HepG2 (cell line): ENCODE measurements around the gene BTG4. TPM values are rescaled to one million over a fixed set of nuclear protein-coding genes. Genes with fewer than 3 reads are reported as not detected.

ENCODE experiments used
- ATAC-seq: fragments of 200-7000 bp; cut with Tn5 transposase; 3 replicates; pipeline ENCODE4 v1.9.1; 2020; ENCODE audit warnings: mild to moderate bottlenecking, moderate library complexity
- BruUV-seq: library from RNA; stranded (reverse); fragments of 400-500 nt; replicated peaks from 2 replicates; lab custom pipeline; 2021; lab: Mats Ljungman, UMichigan
- CTCF ChIA-PET: fragments of 300-600 bp; formaldehyde crosslinking; extraction: SDS; loops from one replicate; lab custom pipeline; 2021; ENCODE audit warnings: low total read pairs, inconsistent platforms, low intra/inter-chr PET ratio; lab: Yijun Ruan, JAX
- POLR2A ChIA-PET: fragments of 350-600 bp; sonication (Branson Sonifier 250); formaldehyde crosslinking; loops from one replicate; lab custom pipeline; 2020; ENCODE audit warnings: antibody characterized with exemption, inconsistent platforms; lab: Yijun Ruan, JAX
- DNase-seq: peaks from one replicate; pipeline ENCODE4 v3.0.0-alpha.2; 2015; ENCODE audit warnings: low spot score
- FAIRE-seq: peaks from 3 replicates; lab custom pipeline; 2011; peaks lifted over from hg19 to GRCh38; lab: Jason Lieb, UNC
- H2AFZ ChIP-seq: one replicate; pipeline ENCODE4 v1.6.1; 2011; ENCODE audit warnings: low read length, inconsistent platforms
- H3K27ac ChIP-seq: fragments of 300-600 bp; 3 replicates; pipeline ENCODE4 v1.8.0; 2011; ENCODE audit warnings: mixed run types, mild to moderate bottlenecking, mixed read lengths, low read length, inconsistent platforms; ENCODE audit not compliant: insufficient read depth; ENCODE audit errors: extremely low read length
- H3K27me3 ChIP-seq, 2 experiments: fragments of 200-600 bp in 1 of 2; 2 replicates in 1 of 2; 3 replicates in 1 of 2; pipeline versions ENCODE4 v1.6.0 to v1.8.0; 2011; ENCODE audit warnings: low read length in 2 of 2, mild to moderate bottlenecking in 2 of 2, moderate library complexity in 2 of 2, inconsistent platforms in 1 of 2; ENCODE audit not compliant: insufficient read depth in 2 of 2, control insufficient read depth in 1 of 2
- H3K36me3 ChIP-seq, 2 experiments: fragments of 200-600 bp in 1 of 2; replicated peaks in 1 of 2; 2 replicates in 1 of 2; 3 replicates in 1 of 2; pipeline versions ENCODE4 v1.5.1 to v1.8.0; 2011; ENCODE audit warnings: low read length in 2 of 2, inconsistent platforms in 1 of 2; ENCODE audit not compliant: insufficient read depth in 2 of 2, control insufficient read depth in 1 of 2
- H3K4me1 ChIP-seq: 2 replicates; pipeline ENCODE4 v1.5.1; 2012; ENCODE audit warnings: low read length, inconsistent platforms; ENCODE audit not compliant: insufficient read depth
- H3K4me2 ChIP-seq: 2 replicates; pipeline ENCODE4 v1.6.0; 2011; ENCODE audit warnings: low read depth, low read length, inconsistent platforms
- H3K4me3 ChIP-seq, 3 experiments: fragments of 200-600 bp in 1 of 3; sonication (generic), shearing (Covaris generic) in 1 of 3; replicated peaks in 1 of 3; 2 replicates each; pipeline ENCODE4 v1.5.1; 2011 to 2016; ENCODE audit warnings: low read length in 3 of 3, inconsistent platforms in 2 of 3, low read depth in 2 of 3, mild to moderate bottlenecking in 2 of 3, control low read depth in 1 of 3, mixed read lengths in 1 of 3; ENCODE audit not compliant: insufficient read depth in 1 of 3
- H3K79me2 ChIP-seq: one replicate; pipeline ENCODE4 v1.6.1; 2011; ENCODE audit warnings: low read length, inconsistent platforms; ENCODE audit not compliant: insufficient read depth
- H3K9ac ChIP-seq: 2 replicates; pipeline ENCODE4 v1.6.0; 2011; ENCODE audit warnings: mild to moderate bottlenecking, low read depth, low read length, inconsistent platforms; ENCODE audit not compliant: insufficient read depth
- H3K9me3 ChIP-seq: 2 replicates; pipeline ENCODE4 v1.5.1; 2012; ENCODE audit warnings: mild to moderate bottlenecking, low read length
- H4K20me1 ChIP-seq: 2 replicates; pipeline ENCODE4 v1.6.0; 2011; ENCODE audit warnings: inconsistent platforms, mild to moderate bottlenecking, low read length, moderate library complexity; ENCODE audit not compliant: insufficient read depth
- MAZ ChIP-seq, 2 experiments: sonication (generic) in 1 of 2; formaldehyde crosslinking in 1 of 2; IDR thresholded peaks; 2 replicates each; pipeline versions ENCODE4 v1.5.0 to v1.6.1; 2012 to 2020; ENCODE audit warnings: low read depth in 2 of 2, mild to moderate bottlenecking in 2 of 2, borderline replicate concordance in 1 of 2, improper control_type of control experiment in 1 of 2, low read length in 1 of 2, missing genetic modification reagents in 1 of 2, moderate library complexity in 1 of 2
- ZFX ChIP-seq: sonication (generic); formaldehyde crosslinking; IDR thresholded peaks from 2 replicates; pipeline ENCODE4 v1.4.0; 2020; ENCODE audit warnings: mild to moderate bottlenecking, low read depth, missing genetic modification reagents, moderate library complexity
- ZNF281 ChIP-seq: sonication (generic); formaldehyde crosslinking; IDR thresholded peaks from 2 replicates; pipeline ENCODE4 v1.4.0; 2020; ENCODE audit warnings: missing genetic modification reagents, borderline replicate concordance
- WGBS: methylation state at CpG from one replicate; pipeline ENCODE4 v1.1.6; 2017; ENCODE audit warnings: low lambda C conversion rate; 5-methylcytosine and 5-hydroxymethylcytosine counted together
- in situ Hi-C: cut with HindIII; loops from 2 replicates; pipeline ENCODE4 v1.10.0; 2017; ENCODE audit warnings: low pct_unique_long_range_greater_than_20kb; ENCODE audit not compliant: extremely low pct_ligation_motif_present
- intact Hi-C: fragments of 100-400 bp; cut with micrococcal nuclease; formaldehyde crosslinking; loops from one replicate; pipeline ENCODE4 v1.10.0; 2022; ENCODE audit not compliant: unreplicated experiment
- polyA plus RNA-seq, 8 experiments: library from polyadenylated mRNA; depleted of rRNA in 3 of 8; stranded (reverse) in 7 of 8; unstranded in 1 of 8; fragments of >200 nt; fragmentation: Illumina TruSeq in 4 of 8; extraction: Trizol in 4 of 8; gene quantifications; 2 replicates each; pipeline versions ENCODE4 v1.2.1 to v1.2.3, GENCODE V29; 2011 to 2016; ENCODE audit warnings: low read depth in 4 of 8, missing spikeins in 1 of 8, mixed read lengths in 1 of 8; ENCODE audit not compliant: insufficient read depth in 1 of 8
- total RNA-seq, 5 experiments: library from RNA; depleted of rRNA; stranded (reverse); fragments of >200 nt; fragmentation: Illumina TruSeq; extraction: Trizol; gene quantifications; 2 replicates each; pipeline ENCODE4 v1.2.3, GENCODE V29; 2016; ENCODE audit warnings: low read depth in 1 of 5
- TF ChIP-seq, protein P1 (sequence below): sonication (generic); formaldehyde crosslinking; IDR thresholded peaks from 2 replicates; pipeline ENCODE4 v1.4.0; 2020; ENCODE audit warnings: missing genetic modification reagents
- TF ChIP-seq, protein P2 (sequence below): sonication (generic); formaldehyde crosslinking; conservative IDR thresholded peaks from 2 replicates; pipeline ENCODE4 v1.4.0; 2020; ENCODE audit warnings: mild to moderate bottlenecking, missing genetic modification reagents, moderate library complexity
- TF ChIP-seq, protein P3 (sequence below): sonication (generic); formaldehyde crosslinking; IDR thresholded peaks from 2 replicates; pipeline ENCODE4 v1.8.0; 2022; ENCODE audit warnings: missing genetic modification reagents, mild to moderate bottlenecking, borderline replicate concordance

BTG4 gene
- total and polyA plus RNA-seq, 2 of the 13 experiments (the other 11 are each of a cell fraction or from before 2014, with no cell fraction given) = not detected

DNA sequence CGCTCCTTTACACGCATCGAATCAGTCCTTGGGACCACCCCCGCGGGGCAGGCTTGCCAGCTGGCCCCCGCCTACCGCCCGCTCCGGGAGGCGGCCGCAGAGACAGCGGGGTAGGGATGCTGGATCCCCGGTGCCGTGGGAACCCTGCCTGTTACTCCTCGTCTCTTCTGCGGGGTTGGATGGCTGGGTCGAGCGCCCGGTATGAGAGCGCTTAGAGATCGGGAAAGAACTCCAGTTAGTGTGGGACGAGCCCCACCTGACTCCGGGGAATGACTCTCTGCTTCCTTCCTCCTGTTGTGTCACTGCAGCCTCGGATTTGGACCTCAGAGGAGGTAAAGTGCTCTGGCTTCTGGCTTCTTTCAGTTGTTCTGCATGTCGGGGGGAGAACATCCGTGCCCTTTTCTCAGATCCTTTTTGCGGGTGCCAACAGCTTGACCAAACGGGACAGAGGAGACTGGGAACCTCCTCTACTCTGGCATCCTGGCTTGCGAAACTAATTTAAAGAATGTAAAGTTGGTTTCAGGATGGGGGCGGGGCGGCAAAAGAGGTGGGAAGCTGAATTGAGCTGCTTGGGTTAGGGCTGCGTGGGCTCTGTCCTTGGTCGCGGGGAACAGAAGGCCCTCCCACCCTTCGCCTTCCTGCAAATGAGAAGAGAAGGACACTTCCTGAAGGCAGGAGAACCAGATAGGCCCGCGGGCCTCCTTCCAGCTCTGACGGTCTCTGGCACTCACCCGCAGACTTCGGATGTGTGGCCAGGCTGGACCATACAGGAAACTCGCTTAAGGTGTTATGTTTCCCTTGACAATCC lies 29.3 kb upstream of the BTG4 start:
- H3K9ac ChIP-seq = no peak overlapping the region
- no peak overlapping the region for H3K27ac ChIP-seq
- 17% methylated on average over 33 of the region's 41 CpGs for WGBS
- CTCF ChIA-PET = no interaction called here
- FAIRE-seq (no peak), ATAC-seq (peak; percentile 54), DNase-seq (no peak)
- H2AFZ ChIP-seq = no peak overlapping the region
- H3K36me3 ChIP-seq = no peaks in the 10 kb centered on the region
- BruUV-seq = no TSS peak
- H4K20me1 ChIP-seq = no peaks in the 10 kb centered on the region
- H3K4me3 ChIP-seq = peak overlapping the region in 1 of 3 experiments; percentile 67; a peak in 1 of 6 replicates
- POLR2A ChIA-PET = no interaction called here
- peak overlapping the region; percentile 69 for H3K4me2 ChIP-seq
- H3K4me1 ChIP-seq = peaks cover 34% of the 10 kb centered on the region
- H3K9me3 ChIP-seq = no peaks in the 10 kb centered on the region
- peaks cover 7 to 48% of the 10 kb centered on the region in 2 experiments; a peak in 4 of 5 replicates for H3K27me3 ChIP-seq
- intact Hi-C loops (no loop called here), in situ Hi-C loops (no loop called here)
- TF ChIP-seq, protein P1, sequence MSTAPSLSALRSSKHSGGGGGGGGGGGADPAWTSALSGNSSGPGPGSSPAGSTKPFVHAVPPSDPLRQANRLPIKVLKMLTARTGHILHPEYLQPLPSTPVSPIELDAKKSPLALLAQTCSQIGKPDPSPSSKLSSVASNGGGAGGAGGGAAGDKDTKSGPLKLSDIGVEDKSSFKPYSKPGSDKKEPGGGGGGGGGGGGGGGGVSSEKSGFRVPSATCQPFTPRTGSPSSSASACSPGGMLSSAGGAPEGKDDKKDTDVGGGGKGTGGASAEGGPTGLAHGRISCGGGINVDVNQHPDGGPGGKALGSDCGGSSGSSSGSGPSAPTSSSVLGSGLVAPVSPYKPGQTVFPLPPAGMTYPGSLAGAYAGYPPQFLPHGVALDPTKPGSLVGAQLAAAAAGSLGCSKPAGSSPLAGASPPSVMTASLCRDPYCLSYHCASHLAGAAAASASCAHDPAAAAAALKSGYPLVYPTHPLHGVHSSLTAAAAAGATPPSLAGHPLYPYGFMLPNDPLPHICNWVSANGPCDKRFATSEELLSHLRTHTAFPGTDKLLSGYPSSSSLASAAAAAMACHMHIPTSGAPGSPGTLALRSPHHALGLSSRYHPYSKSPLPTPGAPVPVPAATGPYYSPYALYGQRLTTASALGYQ = no peak
- TF ChIP-seq ZFX (CRISPR knock-in tag) (0 out of 2 replicates have a peak, but pooled peaks have one; percentile 2), ZNF281 (CRISPR knock-in tag) (peak; percentile 21; the same call in 1 of the 2 replicates), MAZ (IDR thresholded peaks at IDR 0.05; ENCODE audit: borderline replicate concordance, low read depth, low read length) (no peak), MAZ (CRISPR knock-in tag; IDR thresholded peaks at IDR 0.05; ENCODE audit: low read depth) (0 out of 2 replicates have a peak, but pooled peaks have one; percentile 10)
- TF ChIP-seq, protein P2, sequence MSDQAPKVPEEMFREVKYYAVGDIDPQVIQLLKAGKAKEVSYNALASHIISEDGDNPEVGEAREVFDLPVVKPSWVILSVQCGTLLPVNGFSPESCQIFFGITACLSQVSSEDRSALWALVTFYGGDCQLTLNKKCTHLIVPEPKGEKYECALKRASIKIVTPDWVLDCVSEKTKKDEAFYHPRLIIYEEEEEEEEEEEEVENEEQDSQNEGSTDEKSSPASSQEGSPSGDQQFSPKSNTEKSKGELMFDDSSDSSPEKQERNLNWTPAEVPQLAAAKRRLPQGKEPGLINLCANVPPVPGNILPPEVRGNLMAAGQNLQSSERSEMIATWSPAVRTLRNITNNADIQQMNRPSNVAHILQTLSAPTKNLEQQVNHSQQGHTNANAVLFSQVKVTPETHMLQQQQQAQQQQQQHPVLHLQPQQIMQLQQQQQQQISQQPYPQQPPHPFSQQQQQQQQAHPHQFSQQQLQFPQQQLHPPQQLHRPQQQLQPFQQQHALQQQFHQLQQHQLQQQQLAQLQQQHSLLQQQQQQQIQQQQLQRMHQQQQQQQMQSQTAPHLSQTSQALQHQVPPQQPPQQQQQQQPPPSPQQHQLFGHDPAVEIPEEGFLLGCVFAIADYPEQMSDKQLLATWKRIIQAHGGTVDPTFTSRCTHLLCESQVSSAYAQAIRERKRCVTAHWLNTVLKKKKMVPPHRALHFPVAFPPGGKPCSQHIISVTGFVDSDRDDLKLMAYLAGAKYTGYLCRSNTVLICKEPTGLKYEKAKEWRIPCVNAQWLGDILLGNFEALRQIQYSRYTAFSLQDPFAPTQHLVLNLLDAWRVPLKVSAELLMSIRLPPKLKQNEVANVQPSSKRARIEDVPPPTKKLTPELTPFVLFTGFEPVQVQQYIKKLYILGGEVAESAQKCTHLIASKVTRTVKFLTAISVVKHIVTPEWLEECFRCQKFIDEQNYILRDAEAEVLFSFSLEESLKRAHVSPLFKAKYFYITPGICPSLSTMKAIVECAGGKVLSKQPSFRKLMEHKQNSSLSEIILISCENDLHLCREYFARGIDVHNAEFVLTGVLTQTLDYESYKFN (CRISPR knock-in tag) = no peak
- TF ChIP-seq, protein P3, sequence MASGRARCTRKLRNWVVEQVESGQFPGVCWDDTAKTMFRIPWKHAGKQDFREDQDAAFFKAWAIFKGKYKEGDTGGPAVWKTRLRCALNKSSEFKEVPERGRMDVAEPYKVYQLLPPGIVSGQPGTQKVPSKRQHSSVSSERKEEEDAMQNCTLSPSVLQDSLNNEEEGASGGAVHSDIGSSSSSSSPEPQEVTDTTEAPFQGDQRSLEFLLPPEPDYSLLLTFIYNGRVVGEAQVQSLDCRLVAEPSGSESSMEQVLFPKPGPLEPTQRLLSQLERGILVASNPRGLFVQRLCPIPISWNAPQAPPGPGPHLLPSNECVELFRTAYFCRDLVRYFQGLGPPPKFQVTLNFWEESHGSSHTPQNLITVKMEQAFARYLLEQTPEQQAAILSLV (CRISPR knock-in tag) = 0 out of 2 replicates have a peak, but pooled peaks have one; percentile 16
- no peaks in the 10 kb centered on the region for H3K79me2 ChIP-seq
